Measurements from ENCODE around the gene WDR33. TPM values are rescaled to one million over a fixed set of nuclear protein-coding genes. Genes with fewer than 3 reads are reported as not detected.

WDR33 gene
- total and polyA plus RNA-seq, 2 donors (not counting 3 experiments of a cell fraction or from before 2014, with no cell fraction given) = 16.4 to 52.5 TPM

DNA sequence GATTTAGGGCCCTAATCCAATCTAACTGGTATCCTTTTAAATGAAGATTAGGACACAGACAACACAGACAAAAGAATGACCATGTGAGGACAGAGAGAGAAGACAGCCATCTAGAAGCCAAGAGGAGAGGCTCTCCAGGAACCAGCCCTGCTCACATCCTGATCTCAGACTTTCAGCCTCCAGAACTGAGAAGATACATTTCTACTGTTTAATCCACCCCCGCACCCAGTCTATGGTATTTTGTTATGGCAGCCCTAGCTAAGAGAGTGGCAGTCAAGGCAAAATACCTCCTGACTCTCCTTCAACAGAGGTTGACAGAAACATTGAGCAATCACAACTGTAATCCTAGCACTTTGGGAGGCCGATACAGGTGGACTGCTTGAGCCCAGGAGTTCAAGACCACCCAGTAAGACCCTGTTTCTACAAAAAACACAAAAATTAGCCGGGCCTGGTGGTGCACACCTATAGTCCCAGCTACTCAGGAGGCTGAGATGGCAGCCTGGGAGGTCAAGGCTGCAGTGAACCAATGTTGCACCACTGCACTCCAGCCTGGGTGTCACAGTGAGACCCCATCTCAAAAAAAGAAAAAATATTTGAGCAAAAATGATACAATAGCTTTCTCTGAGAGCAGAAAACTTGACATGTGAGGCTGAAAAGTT is 34.7 kb downstream of the WDR33 start:
- BruUV-seq (replicated peaks) = no TSS peak
- Histone ChIP-seq H3K9me1 (replicated peaks; ENCODE audit: control insufficient read depth, extremely low read depth, insufficient read depth, low read length) (no peaks in the 10 kb centered on the region), H3K4me2 (ENCODE audit: insufficient read depth, low read length) (no peak overlapping the region), H2AFZ (ENCODE audit: low read depth, low read length) (no peak overlapping the region), H3K9ac (replicated peaks; ENCODE audit: extremely low read depth, insufficient read depth, low read length) (no peak overlapping the region), H3K4me3 (replicated peaks in 1 of 3; ENCODE audit: insufficient read depth in 1 of 3, low read depth in 1 of 3, low read length in 3 of 3) (no peak overlapping the region), H4K20me1 (replicated peaks; ENCODE audit: control insufficient read depth, extremely low read depth, insufficient read depth, low read length) (peaks cover 5% of the 10 kb centered on the region), H3K27ac (ENCODE audit: insufficient read depth, low read depth, low read length) (no peak overlapping the region), H3K4me1 (ENCODE audit: control insufficient read depth, extremely low read depth, insufficient read depth, low read length) (peaks cover 6% of the 10 kb centered on the region), H3K36me3 (ENCODE audit: control insufficient read depth in 2 of 2, extremely low read depth in 1 of 2, insufficient read depth in 2 of 2, low read length in 2 of 2) (no peaks in the 10 kb centered on the region), H3K9me3 (replicated peaks; ENCODE audit: control insufficient read depth, insufficient read depth, low read length) (no peaks in the 10 kb centered on the region), H3K27me3 (ENCODE audit: control insufficient read depth in 2 of 2, insufficient read depth in 2 of 2, low read length in 2 of 2) (no peaks in the 10 kb centered on the region), H3K79me2 (ENCODE audit: control insufficient read depth, insufficient read depth, low read length) (peaks cover 81% of the 10 kb centered on the region)
- intact Hi-C loops (cut with micrococcal nuclease) = no loop called here
- CTCF ChIA-PET = interaction anchor here (1.5 kb wide), 1 partner anchor 10 kb away, joined by 4 read pairs; no protein-coding TSS in a partner anchor
- TF ChIP-seq MYC (IDR thresholded peaks at IDR 0.05; ENCODE audit: low read depth, low read length) = no peak
- TF ChIP-seq POLR2AphosphoS5 (IDR thresholded peaks at IDR 0.05; ENCODE audit: insufficient read depth, low read depth, low read length) = no peak
- TF ChIP-seq, protein P1, sequence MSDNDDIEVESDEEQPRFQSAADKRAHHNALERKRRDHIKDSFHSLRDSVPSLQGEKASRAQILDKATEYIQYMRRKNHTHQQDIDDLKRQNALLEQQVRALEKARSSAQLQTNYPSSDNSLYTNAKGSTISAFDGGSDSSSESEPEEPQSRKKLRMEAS (IDR thresholded peaks at IDR 0.05; ENCODE audit: insufficient read depth, insufficient read length) = no peak
- TF ChIP-seq EZH2 (IDR thresholded peaks at IDR 0.05; ENCODE audit: borderline replicate concordance, low read depth, low read length, severe bottlenecking) = no peak
- TF ChIP-seq POLR2A (IDR thresholded peaks at IDR 0.05; ENCODE audit: low read depth, low read length) = no peak
- no peak for TF ChIP-seq FOS (IDR thresholded peaks at IDR 0.05; ENCODE audit: borderline replicate concordance, insufficient read depth, low read length)
- TF ChIP-seq, protein P2, sequence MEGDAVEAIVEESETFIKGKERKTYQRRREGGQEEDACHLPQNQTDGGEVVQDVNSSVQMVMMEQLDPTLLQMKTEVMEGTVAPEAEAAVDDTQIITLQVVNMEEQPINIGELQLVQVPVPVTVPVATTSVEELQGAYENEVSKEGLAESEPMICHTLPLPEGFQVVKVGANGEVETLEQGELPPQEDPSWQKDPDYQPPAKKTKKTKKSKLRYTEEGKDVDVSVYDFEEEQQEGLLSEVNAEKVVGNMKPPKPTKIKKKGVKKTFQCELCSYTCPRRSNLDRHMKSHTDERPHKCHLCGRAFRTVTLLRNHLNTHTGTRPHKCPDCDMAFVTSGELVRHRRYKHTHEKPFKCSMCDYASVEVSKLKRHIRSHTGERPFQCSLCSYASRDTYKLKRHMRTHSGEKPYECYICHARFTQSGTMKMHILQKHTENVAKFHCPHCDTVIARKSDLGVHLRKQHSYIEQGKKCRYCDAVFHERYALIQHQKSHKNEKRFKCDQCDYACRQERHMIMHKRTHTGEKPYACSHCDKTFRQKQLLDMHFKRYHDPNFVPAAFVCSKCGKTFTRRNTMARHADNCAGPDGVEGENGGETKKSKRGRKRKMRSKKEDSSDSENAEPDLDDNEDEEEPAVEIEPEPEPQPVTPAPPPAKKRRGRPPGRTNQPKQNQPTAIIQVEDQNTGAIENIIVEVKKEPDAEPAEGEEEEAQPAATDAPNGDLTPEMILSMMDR (IDR thresholded peaks at IDR 0.05; ENCODE audit: extremely low read depth in 1 of 2, insufficient read depth in 1 of 2, low read depth in 1 of 2, low read length in 2 of 2) = no peak
- TF ChIP-seq GATA2 (IDR thresholded peaks at IDR 0.05; ENCODE audit: insufficient read depth, insufficient read length, low read depth, low read length) = no peak
- no peak for TF ChIP-seq JUN (IDR thresholded peaks at IDR 0.05; ENCODE audit: borderline replicate concordance, insufficient read depth, insufficient read length, low read depth)
- POLR2A ChIA-PET = no interaction called here
- DNase-seq (ENCODE audit: low read depth, low spot score) (no peak), FAIRE-seq (peak; percentile 72)
- dilution Hi-C loops (cut with MboI; ENCODE audit: extremely low pct_ligation_motif_present, low sequenced_read_pairs) = no loop called here

Data from endothelial cell of umbilical vein (primary cell).